ENCODE measurements around the gene IZUMO3. TPM values are rescaled to one million over a fixed set of nuclear protein-coding genes. Genes with fewer than 3 reads are reported as not detected.

IZUMO3 gene
- total and polyA plus RNA-seq, 2 of the 4 experiments (the other 2 are of a cell fraction), result not detected

GRCh38 chr9:24498632-24499031 lies 47.1 kb downstream of the IZUMO3 start:
- BruUV-seq (replicated peaks), result no TSS peak
- no peak for ATAC-seq (ENCODE audit: low read depth)
- Histone ChIP-seq H3K27ac (ENCODE audit: insufficient read depth, low read length) (no peak overlapping the region), H3K56ac (ENCODE audit: extremely low read depth, insufficient read depth, low read length) (no peak overlapping the region), H2BK15ac (ENCODE audit: low read depth, low read length) (no peak overlapping the region), H2BK120ac (ENCODE audit: low read depth, low read length) (no peak overlapping the region), H3K14ac (replicated peaks; ENCODE audit: low read depth, low read length) (no peak overlapping the region), H2BK20ac (ENCODE audit: low read depth, low read length) (no peak overlapping the region), H3K4me3 (ENCODE audit: insufficient read depth, low read depth, low read length) (no peak overlapping the region), H3K18ac (ENCODE audit: low read depth, low read length) (no peak overlapping the region), H4K8ac (ENCODE audit: low read depth in 2 of 2, low read length in 2 of 2) (no peak overlapping the region), H2AK5ac (ENCODE audit: low read depth, low read length) (no peak overlapping the region), H2AK9ac (replicated peaks; ENCODE audit: low read depth, low read length, poor library complexity) (no peak overlapping the region), H3K36me3 (ENCODE audit: control insufficient read depth, insufficient read depth, low read length) (no peaks in the 10 kb centered on the region), H4K91ac (ENCODE audit: insufficient read depth, low read depth, low read length) (no peak overlapping the region), H2AFZ (replicated peaks; ENCODE audit: low read length, poor library complexity) (no peak overlapping the region), H3K9me3 (ENCODE audit: control insufficient read depth, insufficient read depth, low read length) (no peaks in the 10 kb centered on the region), H3K9me1 (ENCODE audit: insufficient read depth, low read length) (no peaks in the 10 kb centered on the region), H3K23ac (ENCODE audit: low read depth, low read length) (no peak overlapping the region), H3K79me1 (ENCODE audit: low read depth in 1 of 2, low read length in 2 of 2) (no peaks in the 10 kb centered on the region), H3K4me1 (ENCODE audit: control insufficient read depth, insufficient read depth, low read length) (no peaks in the 10 kb centered on the region), H3K4ac (ENCODE audit: low read depth, low read length) (no peak overlapping the region), H3K9ac (ENCODE audit: low read depth, low read length) (no peak overlapping the region), H3K27me3 (ENCODE audit: control insufficient read depth, insufficient read depth, low read length) (no peaks in the 10 kb centered on the region), H4K5ac (ENCODE audit: low read depth, low read length) (no peak overlapping the region), H3K4me2 (ENCODE audit: low read depth, low read length) (no peak overlapping the region), H2BK5ac (ENCODE audit: low read depth, low read length, poor library complexity, severe bottlenecking) (no peak overlapping the region), H4K20me1 (ENCODE audit: insufficient read depth, low read length) (no peaks in the 10 kb centered on the region)
- no peak for DNase-seq
- in situ Hi-C loops (cut with MboI; ENCODE audit: low sequenced_read_pairs) (no loop called here), intact Hi-C loops (cut with micrococcal nuclease) (no loop called here), dilution Hi-C loops (cut with HindIII; ENCODE audit: low sequenced_read_pairs, unreplicated experiment) (no loop called here)
- WGBS, 2 experiments (ENCODE audit: extremely low coverage in 2 of 2, insufficient read length in 1 of 2), result no CpG with 5 or more reads among the region's 2 CpGs
- CTCF ChIA-PET, result no interaction called here
- TF ChIP-seq MXI1 (IDR thresholded peaks at IDR 0.05; ENCODE audit: borderline replicate concordance, low read depth, low read length) (no peak), USF2 (IDR thresholded peaks at IDR 0.05; ENCODE audit: low read depth, low read length) (no peak), POLR2A (IDR thresholded peaks at IDR 0.05; ENCODE audit: low read depth, low read length) (no peak), CTCF (conservative IDR thresholded peaks at IDR 0.05; ENCODE audit: low read depth, low read length) (no peak), SMC3 (IDR thresholded peaks at IDR 0.05; ENCODE audit: low read depth, low read length) (no peak), CEBPB (IDR thresholded peaks at IDR 0.05; ENCODE audit: low read depth, low read length) (no peak), NFE2L2 (IDR thresholded peaks at IDR 0.05; ENCODE audit: low read depth, low read length) (no peak), RAD21 (IDR thresholded peaks at IDR 0.05; ENCODE audit: low read length) (no peak), RCOR1 (IDR thresholded peaks at IDR 0.05; ENCODE audit: insufficient replicate concordance, low read length) (no peak), MAFK (IDR thresholded peaks at IDR 0.05; ENCODE audit: low read depth, low read length) (no peak)
- POLR2A ChIA-PET (ENCODE audit: unreplicated experiment), result no interaction called here

All from IMR-90 (cell line).